SK-N-MC (cell line): ENCODE data around the gene AP4S1.

ENCODE experiments used
- DNase-seq: peaks from one replicate; pipeline ENCODE4 v3.0.0-alpha.2; 2011; ENCODE audit warnings: low read depth, low spot score
- H3K27ac ChIP-seq: fragments of 200-600 bp; sonication (generic); 2 replicates; pipeline ENCODE4 v1.5.1; 2016; ENCODE audit warnings: mixed run types
- H3K36me3 ChIP-seq: fragments of 200-600 bp; sonication (generic); 2 replicates; pipeline ENCODE4 v1.6.1; 2017; ENCODE audit warnings: antibody characterized with exemption, low read length, mixed read lengths; ENCODE audit not compliant: insufficient read depth
- H3K4me3 ChIP-seq: fragments of 200-600 bp; sonication (generic); 2 replicates; pipeline ENCODE4 v1.5.1; 2016
- H3K9ac ChIP-seq: fragments of 200-600 bp; sonication (generic); 2 replicates; pipeline ENCODE4 v1.8.0; 2017; ENCODE audit warnings: mixed run types, mixed read lengths; ENCODE audit not compliant: insufficient read length
- H3K9me3 ChIP-seq: fragments of 200-600 bp; sonication (generic); 2 replicates; pipeline ENCODE4 v1.6.1; 2017; ENCODE audit warnings: low read depth, mild to moderate bottlenecking, antibody characterized with exemption, low read length, moderate library complexity, mixed read lengths
- EZH2 ChIP-seq: fragments of 200-600 bp; sonication (generic); IDR thresholded peaks from one replicate; pipeline ENCODE4 v1.6.1; 2017; ENCODE audit warnings: antibody characterized with exemption
- FOXP2 ChIP-seq: optimal IDR thresholded peaks from 2 replicates; pipeline ENCODE3; 2011; ENCODE audit warnings: mild to moderate bottlenecking, moderate library complexity; ENCODE audit not compliant: insufficient read depth; ENCODE audit errors: extremely low read length, control extremely low read depth
- POLR2AphosphoS5 ChIP-seq: IDR thresholded peaks from 2 replicates; pipeline ENCODE4 v1.6.1; 2012; ENCODE audit warnings: mild to moderate bottlenecking, low read depth, low read length, borderline replicate concordance

The AP4S1 gene

GRCh38 chr14:30990770-30991169 is 34.7 kb upstream of the AP4S1 start:
- no peak overlapping the region for H3K9ac ChIP-seq
- H3K9me3 ChIP-seq, result no peaks in the 10 kb centered on the region
- no peak overlapping the region for H3K4me3 ChIP-seq
- no peak overlapping the region for H3K27ac ChIP-seq
- TF ChIP-seq POLR2AphosphoS5 (no peak), FOXP2 (no peak), EZH2 (no peak)
- DNase-seq, result no peak
- no peaks in the 10 kb centered on the region; the same call in 1 of the 2 replicates for H3K36me3 ChIP-seq

DNA sequence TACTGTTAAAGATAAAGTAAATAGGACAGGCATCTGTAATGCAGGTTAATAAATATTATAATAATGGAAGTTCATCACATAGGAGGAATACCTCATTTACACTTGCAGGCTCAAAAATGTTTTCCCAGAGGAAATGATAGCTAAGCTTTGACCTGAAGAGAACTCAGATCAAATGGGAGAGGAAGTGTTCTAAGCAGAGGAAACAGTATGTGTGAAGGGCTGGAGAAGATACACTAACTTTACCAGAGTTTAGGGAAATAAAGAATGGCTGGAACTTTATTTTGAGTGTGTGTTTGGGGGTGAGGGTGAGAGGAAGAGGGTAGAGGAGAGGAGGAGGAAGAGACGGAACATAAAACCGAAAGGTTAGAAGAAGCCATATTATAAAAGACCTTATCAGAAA is 34.0 kb upstream of the AP4S1 start:
- no peak for DNase-seq
- Histone ChIP-seq H3K9me3 (no peaks in the 10 kb centered on the region), H3K4me3 (no peak overlapping the region), H3K9ac (no peak overlapping the region), H3K36me3 (no peaks in the 10 kb centered on the region; the same call in 1 of the 2 replicates), H3K27ac (no peak overlapping the region)
- TF ChIP-seq EZH2 (no peak), POLR2AphosphoS5 (no peak), FOXP2 (no peak)

DNA sequence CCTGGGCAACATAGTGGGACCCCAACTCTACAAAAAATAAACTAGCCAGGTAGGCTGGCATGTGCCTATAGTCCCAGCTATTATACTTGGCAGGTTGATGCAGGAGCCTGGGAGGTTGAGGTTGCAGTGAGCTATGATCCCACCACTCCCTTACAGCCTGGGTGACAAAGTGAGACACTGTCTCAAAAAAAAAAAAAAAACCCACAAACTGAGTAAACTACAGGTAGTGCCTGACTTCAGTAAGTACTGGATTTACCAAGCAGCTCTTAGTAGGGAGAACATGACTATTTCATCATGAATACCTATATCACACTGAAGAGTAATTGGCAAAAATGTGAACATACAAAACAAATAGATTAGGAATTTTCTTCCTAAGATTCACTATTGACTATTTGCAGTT is 32.4 kb upstream of the AP4S1 start:
- no peak for DNase-seq
- H3K9ac ChIP-seq, result no peak overlapping the region
- no peak overlapping the region for H3K27ac ChIP-seq
- H3K36me3 ChIP-seq, result no peaks in the 10 kb centered on the region; the same call in 1 of the 2 replicates
- H3K9me3 ChIP-seq, result no peaks in the 10 kb centered on the region
- TF ChIP-seq FOXP2 (no peak), POLR2AphosphoS5 (no peak), EZH2 (no peak)
- no peak overlapping the region for H3K4me3 ChIP-seq

- DNase-seq, result no peak
- TF ChIP-seq EZH2 (no peak), POLR2AphosphoS5 (no peak), FOXP2 (no peak)
- H3K36me3 ChIP-seq, result peaks cover 13% of the 10 kb centered on the region
- no peak overlapping the region for H3K9ac ChIP-seq
- H3K27ac ChIP-seq, result 0 out of 2 replicates have a peak overlapping the region, but pooled peaks have one; percentile 14
- no peak overlapping the region for H3K4me3 ChIP-seq
- no peaks in the 10 kb centered on the region for H3K9me3 ChIP-seq
Observed at GRCh38 chr14:30994681-30995620, 30.5 kb upstream of the AP4S1 start.

- Histone ChIP-seq H3K27ac (no peak overlapping the region), H3K4me3 (no peak overlapping the region)
- TF ChIP-seq FOXP2, result no peak
- no peak for TF ChIP-seq EZH2
- TF ChIP-seq POLR2AphosphoS5, result no peak
Observed at GRCh38 chr14:30995689-30996088, 29.8 kb upstream of the AP4S1 start.

DNA sequence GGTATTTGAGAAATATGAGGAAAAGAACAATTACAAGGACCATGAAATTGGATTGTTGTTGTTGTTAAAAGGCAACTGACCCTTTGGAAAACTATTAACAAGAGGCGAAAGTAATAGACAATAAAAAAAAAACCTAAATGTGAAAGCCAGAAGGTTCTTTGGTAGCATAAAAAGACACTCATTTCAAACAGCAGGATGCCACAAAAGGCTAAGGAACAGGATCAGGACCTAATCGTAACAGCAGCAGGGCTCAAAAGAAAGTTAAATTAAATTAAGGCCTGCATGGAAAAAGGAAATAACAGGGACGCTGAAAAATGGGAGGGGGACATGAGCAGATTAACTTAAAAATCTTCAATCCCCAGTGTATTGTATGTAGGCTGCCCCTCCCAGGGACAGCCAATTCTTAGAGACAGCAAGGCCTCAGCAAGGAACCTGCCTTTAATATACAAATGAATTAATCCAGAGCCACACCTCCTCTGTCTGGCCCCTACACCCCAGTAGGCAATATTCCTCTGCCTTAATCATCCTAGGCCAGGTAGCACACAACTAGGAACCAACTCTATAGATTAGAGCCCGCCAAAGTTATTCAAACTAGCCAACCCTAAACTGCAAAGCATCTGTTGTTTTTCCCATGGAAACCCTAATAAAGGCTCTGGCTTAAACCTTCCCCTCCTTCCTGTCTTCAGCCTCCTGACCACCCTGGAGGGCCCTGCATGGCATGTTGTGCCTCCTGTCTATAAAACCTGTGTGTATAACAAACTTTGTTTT is 28.4 kb upstream of the AP4S1 start:
- Histone ChIP-seq H3K9me3 (no peaks in the 10 kb centered on the region), H3K9ac (no peak overlapping the region), H3K4me3 (no peak overlapping the region), H3K27ac (no peak overlapping the region), H3K36me3 (peaks cover 26% of the 10 kb centered on the region)
- no peak for DNase-seq
- TF ChIP-seq POLR2AphosphoS5, result no peak

More at GRCh38 chr14:30995689-30996088, 29.8 kb upstream of the AP4S1 start:
- no peaks in the 10 kb centered on the region for H3K9me3 ChIP-seq
- peaks cover 17% of the 10 kb centered on the region for H3K36me3 ChIP-seq
- DNase-seq, result no peak
- no peak overlapping the region for H3K9ac ChIP-seq

- H3K9me3 ChIP-seq, result no peaks in the 10 kb centered on the region
- H3K27ac ChIP-seq, result no peak overlapping the region
- no peak for DNase-seq
- peaks cover 31% of the 10 kb centered on the region for H3K36me3 ChIP-seq
- no peak overlapping the region for H3K4me3 ChIP-seq
- no peak overlapping the region for H3K9ac ChIP-seq
- no peak for TF ChIP-seq FOXP2
- TF ChIP-seq POLR2AphosphoS5, result no peak
- no peak for TF ChIP-seq EZH2
Observed at GRCh38 chr14:30998100-30998706, 27.2 kb upstream of the AP4S1 start.
